Vagina (tissue), 2 donors: ENCODE measurements around the gene ERBIN.

Experiments
- CTCF ChIP-seq, 3 experiments: fragments of 450-650 bp in 2 of 3; fragments of 200-600 bp in 1 of 3; sonication (generic) in 1 of 3; IDR thresholded peaks; one replicate each; pipeline ENCODE4 v1.5.1; 2017 to 2019; ENCODE audit warnings: antibody characterized with exemption in 3 of 3, mild to moderate bottlenecking in 2 of 3, moderate library complexity in 2 of 3
- POLR2A ChIP-seq, 2 donors: fragments of 450-650 bp; IDR thresholded peaks; one replicate each; pipeline ENCODE4 v1.6.1; 2017; ENCODE audit warnings: antibody characterized with exemption in 2 of 2, mild to moderate bottlenecking in 2 of 2, moderate library complexity in 2 of 2
- POLR2AphosphoS5 ChIP-seq, 2 donors: sonication (generic); formaldehyde crosslinking; IDR thresholded peaks; one replicate each; pipeline ENCODE4 v1.9.0; 2017; ENCODE audit warnings: antibody characterized with exemption in 2 of 2, mild to moderate bottlenecking in 2 of 2, low read depth in 1 of 2; ENCODE audit not compliant: insufficient read depth in 1 of 2

- no peak for TF ChIP-seq CTCF (IDR thresholded peaks at IDR 0.05)
- TF ChIP-seq POLR2AphosphoS5 (IDR thresholded peaks at IDR 0.05; ENCODE audit: insufficient read depth in 1 of 2, low read depth in 1 of 2), result no peak
- no peak for TF ChIP-seq POLR2A (IDR thresholded peaks at IDR 0.05)
These were observed 45.3 kb downstream of the ERBIN start for GRCh38 chr5:65971643-65972042.
